Stimulated activated CD8-positive, alpha-beta memory T cell treated with anti-CD3 and anti-CD28 coated beads, Interleukin-7, amount 100 ng/mL, for 24 hours (primary cell): ENCODE results near the gene ATP2B2.

Experiments used
- DNase-seq: peaks from one replicate; pipeline ENCODE4 v3.0.0-alpha.2; 2020; ENCODE audit warnings: low read depth

ATP2B2 gene

DNA sequence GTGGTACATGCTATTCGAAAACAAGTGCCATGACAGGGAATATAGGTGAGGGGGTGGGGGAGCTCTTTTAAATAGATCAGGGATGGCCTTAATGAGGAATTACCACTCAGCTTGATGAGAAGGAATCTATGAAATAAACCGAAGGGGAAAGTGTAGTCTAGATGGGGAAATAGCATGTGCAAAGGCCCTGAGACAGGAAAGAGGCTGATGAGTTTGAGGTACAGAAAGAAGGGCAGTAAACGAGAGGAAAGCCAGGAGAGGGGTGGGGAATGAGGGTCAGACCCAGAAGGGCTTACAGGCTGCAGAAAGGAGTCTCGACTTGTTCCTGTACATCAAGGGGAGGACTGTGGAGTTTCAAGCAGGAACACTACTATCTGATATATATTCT, 12.2 kb downstream of the ATP2B2 start:
- DNase-seq = no peak

- DNase-seq = no peak
Observed at GRCh38 chr3:10492364-10493201, 12.8 kb downstream of the ATP2B2 start.

GRCh38 chr3:10489746-10490483, 15.5 kb downstream of the ATP2B2 start:
- no peak for DNase-seq

GRCh38 chr3:10487988-10488633, 17.3 kb downstream of the ATP2B2 start:
- DNase-seq = no peak

- DNase-seq = no peak
Observed at GRCh38 chr3:10485806-10486205, 19.6 kb downstream of the ATP2B2 start.

GRCh38 chr3:10485380-10485779, 20.0 kb downstream of the ATP2B2 start:
- no peak for DNase-seq

DNA sequence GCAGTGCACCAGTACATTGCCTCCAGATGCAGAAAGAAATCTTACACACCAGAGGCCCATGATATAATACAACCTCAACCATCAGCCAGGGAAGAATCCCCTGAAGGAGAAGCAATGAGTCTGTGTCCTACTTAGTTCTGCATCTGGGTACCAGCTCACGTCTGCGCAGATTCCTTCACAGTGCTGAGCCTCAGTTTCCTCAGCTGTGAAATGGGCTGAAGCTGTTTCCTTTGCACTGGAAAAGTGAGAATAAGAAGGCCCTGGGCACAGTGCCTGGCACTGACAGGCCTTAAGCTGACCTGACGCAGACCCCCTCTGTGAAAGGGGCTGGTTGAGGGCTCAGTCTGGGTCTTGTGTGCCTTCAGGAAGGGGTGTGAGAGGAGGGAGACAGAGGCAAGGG, 20.7 kb downstream of the ATP2B2 start:
- DNase-seq = no peak

DNA sequence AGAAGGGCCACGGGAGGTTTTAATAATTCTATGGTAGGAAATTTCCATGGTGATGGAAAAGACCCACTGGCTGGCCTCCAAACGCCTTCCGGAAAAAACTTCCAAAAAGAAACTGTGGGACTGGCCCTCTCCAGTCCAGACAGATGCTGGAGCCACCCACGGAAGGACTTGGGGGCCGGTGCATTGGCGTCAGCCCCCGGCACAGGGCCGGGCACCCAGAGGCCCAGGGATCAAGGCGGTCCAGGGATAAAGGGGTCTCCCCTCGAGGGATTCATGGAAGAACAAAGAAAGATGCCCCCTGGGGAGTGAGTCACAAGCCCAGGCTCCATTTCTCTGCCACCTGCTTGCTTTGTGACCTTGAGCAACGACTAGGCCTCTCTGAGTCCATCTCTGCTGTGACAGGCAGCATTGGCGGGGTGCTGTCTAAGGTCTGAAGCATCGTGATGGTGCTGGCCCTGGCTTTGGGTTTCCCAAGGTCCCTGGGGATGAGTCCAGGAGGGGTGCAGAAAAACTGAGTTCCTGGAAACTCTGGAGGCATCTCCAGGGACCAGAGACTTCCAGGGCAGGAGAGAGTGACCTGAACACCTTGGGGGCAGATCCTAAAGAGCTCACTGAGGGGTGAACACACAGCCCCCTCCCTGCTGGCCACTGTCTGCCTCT, 21.6 kb downstream of the ATP2B2 start:
- no peak for DNase-seq

DNA sequence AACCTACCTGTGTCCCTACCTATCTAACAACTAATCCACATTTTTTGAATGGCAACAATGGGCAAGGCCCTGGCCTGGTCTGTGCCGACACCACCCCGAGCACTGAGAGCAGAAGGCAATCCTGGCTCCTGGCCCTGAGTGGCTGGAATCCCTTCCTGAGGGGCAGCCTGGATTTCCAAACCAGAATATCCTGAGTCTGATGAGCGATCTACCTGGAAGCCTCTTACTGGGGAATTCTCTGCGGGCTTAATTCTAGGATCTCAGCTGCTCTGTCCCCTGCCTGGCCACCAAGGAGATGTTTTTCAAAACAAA, 22.1 kb downstream of the ATP2B2 start:
- DNase-seq = no peak

DNA sequence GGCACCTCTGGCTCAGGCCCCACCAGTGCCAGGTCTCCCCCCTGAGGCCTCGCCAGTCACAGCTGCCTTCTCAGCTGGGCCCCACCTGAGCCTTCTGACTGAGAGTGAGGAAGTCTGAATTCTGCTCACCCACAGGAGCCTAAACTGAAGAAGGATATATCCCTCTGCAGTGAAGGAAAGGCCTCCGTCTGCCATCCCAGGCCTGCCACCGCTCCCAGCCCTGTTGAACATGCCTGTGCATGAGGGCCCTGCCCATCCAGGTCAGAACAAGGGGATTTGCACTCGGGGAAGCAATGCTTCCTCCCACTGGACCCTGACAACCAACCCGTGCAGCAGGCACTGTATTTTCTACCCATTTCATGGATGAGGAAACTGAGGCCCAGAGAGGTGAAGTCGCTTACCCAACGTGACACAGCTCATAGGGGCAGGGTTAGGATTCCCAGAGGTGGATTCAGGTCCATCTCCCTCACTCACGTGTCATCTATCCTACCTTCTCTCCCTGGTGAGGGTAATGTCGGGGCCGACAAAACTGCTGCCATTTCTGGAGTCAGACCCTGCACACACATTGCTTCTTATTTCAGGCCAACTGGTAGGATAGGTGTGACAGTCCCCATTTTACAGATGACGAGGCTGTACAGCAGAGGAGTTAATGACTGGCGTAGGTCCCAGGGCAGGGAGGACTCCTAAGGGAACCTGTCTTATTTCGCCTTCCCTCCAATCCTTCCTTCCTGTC, 22.6 kb downstream of the ATP2B2 start:
- DNase-seq = no peak

GRCh38 chr3:10480871-10481378, 24.5 kb downstream of the ATP2B2 start:
- no peak for DNase-seq

GRCh38 chr3:10479311-10479710, 26.1 kb downstream of the ATP2B2 start:
- DNase-seq = no peak

DNA sequence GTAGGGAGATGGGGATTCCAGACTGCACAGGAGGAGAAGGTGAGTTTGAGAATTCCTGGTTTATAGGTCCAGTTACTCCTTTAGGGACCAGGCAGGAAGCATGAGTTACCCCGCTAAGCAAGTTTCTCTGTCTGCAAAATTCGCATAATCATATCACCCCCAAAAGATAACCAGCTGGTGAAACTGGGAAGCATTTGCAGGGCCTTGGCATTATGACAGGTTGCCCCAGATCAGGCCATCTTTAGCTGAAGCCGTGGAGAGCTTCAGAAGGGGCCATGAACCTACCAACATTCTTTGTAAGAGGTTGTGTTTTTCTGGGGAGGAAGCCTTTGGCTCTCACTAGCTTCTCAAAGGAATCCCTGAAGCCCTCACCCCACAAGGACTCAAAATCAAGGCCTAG, 29.4 kb downstream of the ATP2B2 start:
- DNase-seq = no peak

- no peak for DNase-seq
Observed at GRCh38 chr3:10474847-10475246, 30.5 kb downstream of the ATP2B2 start.

DNA sequence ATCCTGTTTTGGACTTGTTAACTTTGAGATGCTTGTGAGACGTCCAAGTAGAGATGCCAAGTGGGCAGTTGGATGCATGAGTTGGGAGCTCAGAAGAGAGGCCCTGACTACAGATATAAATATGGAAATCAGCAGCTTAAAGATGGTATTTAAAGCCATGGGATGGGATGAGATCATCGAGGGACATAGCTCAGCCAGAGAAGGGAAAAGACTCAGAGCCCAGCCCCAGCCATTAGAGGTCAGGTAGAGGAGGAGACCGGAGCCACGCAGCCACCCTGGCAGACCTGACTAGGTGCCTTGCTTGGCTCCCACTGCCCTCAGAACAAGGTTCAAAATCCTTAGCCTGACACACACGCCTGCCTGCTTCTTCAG, 31.1 kb downstream of the ATP2B2 start:
- DNase-seq = no peak

DNA sequence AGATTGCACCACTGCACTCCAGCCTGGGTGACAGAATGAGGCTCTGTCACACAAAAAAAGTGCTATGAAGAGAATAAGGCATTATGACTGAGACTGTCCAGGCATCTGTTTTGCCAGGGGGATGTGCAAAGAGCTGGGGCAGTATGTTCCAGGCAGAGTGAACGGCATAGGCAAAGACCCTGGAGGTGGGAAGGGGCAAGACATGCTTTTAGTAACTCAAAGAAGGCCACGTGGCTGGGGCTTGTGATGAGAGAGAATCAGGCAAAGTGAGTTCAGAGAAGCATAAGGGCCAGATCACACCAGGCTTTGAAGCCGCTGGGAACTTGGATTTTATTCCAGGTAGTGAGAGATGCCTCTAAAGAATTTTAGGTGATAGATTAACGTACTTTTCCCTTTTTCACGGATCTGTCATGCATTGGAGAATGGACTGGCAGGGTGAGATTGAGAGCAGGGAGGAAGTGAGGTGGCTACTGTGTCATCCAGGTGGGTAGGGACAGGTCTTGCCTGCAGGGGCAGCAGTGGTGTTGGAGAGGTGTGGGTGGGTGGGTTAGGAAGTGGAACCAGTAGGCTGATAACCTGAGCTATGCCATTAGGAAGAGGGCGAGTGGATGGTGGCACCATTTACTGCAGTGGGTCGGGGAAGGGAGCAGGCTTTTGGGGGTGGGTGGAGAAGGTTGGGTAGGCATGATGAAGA, 31.7 kb downstream of the ATP2B2 start:
- no peak for DNase-seq

- DNase-seq = no peak
Observed at GRCh38 chr3:10472877-10473440, 32.4 kb downstream of the ATP2B2 start.

DNA sequence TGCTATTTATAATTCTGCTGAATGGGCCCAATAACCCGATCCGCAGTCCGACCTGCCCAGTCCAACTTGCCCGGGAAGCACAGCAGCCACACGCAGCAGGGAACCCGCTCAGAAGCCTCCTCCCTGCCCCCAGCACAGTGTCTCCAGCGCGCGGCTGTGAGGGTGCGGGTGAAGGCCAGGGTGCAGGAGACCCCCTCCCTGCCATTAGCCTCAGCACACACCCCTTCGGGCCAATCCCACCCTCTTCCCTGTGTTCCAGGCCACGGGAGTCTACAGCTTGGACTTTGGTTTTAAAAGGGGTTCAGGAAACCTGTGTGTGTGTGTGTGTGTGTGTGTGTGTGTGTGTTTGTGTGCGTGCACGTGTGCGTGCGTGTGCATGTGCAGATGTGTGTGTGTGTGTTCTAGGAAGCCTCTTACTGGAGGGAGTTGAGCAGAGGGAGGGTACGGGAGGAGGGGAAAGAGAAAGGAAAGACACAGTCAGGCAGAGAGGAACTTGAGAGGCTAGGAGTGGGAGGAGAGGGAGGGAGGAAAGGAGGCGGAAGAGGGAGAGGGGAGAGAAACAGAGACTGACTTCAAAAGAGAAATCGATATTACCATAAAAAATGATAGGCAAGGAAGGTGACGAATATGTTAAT, 34.2 kb downstream of the ATP2B2 start:
- DNase-seq = no peak

DNA sequence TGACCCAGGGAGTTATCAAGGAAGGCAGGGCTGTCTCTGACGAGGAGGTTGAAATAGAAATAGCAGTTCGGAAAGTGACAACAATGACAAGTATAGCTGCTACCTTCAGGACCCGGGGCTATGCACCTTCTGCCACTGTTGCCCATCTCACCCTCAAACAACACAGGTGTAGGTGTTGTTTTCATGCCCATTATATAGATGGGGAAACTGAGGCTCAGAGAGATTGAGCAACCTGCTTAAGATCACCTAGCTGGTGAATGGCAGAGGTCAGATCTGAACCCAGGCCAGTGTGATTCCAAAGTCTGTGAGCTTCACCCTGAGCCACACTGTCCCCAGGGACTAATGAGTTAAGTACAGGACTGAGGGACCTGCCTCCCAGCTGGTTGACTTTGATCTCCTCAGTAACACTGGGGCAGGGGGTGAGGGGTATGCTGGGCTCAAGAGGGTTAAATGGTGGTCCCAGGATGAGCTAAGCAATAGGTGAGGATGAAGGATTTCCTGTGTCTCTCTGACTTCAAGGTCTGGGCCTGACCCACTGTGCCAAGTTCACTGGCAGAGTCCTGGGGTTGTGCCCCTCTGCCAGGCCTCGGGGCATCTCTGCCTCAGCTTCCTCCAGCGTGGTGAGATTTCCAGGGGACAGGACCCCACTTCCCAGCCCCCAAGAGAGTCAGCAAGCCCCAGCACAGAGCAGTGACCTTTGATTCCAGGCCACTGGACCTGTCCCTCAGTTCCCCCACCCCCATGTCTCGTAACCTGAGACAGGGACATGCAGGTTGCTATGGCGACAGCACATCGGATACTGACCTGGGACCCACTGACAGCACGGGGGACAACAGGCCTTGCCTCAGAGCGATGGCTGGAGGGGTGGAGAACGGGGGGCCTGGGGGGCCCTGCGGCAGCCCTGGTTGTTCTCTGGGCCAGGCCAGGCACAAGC, 35.0 kb downstream of the ATP2B2 start:
- no peak for DNase-seq
